Lung (tissue), 12 donors: ENCODE results near the gene TRMT112. TPM values are rescaled to one million over a fixed set of nuclear protein-coding genes. Genes with fewer than 3 reads are reported as not detected.
A peak's percentile ranks its signal among the peaks of the same experiment; 100 is the strongest.

Experiments used
- ATAC-seq: fragments of 200-7000 bp; cut with Tn5 transposase; one replicate; pipeline ENCODE4 v1.9.1; 2020; ENCODE audit warnings: moderate number of reproducible peaks; ENCODE audit not compliant: insufficient read depth, low FRiP score
- DNase-seq, 3 donors: peaks; one replicate each; pipeline ENCODE4 v3.0.0-alpha.2; 2013 to 2017
- H3K27ac ChIP-seq, 2 donors: one replicate each; pipeline ENCODE4 v1.5.1; 2013; ENCODE audit warnings: mild to moderate bottlenecking in 2 of 2, moderate library complexity in 2 of 2, control low read depth in 1 of 2, inconsistent platforms in 1 of 2, low read depth in 1 of 2, low read length in 1 of 2
- H3K27me3 ChIP-seq, 3 donors: one replicate each; pipeline ENCODE4 v1.5.1; 2013; ENCODE audit warnings: low read length in 2 of 3; ENCODE audit not compliant: control insufficient read depth in 3 of 3, insufficient read depth in 3 of 3
- H3K36me3 ChIP-seq, 4 donors: one replicate each; pipeline ENCODE4 v1.5.1; 2013; ENCODE audit warnings: low read length in 4 of 4, mild to moderate bottlenecking in 1 of 4, moderate library complexity in 1 of 4; ENCODE audit not compliant: control insufficient read depth in 4 of 4, insufficient read depth in 4 of 4
- H3K4me1 ChIP-seq, 5 donors: one replicate each; pipeline ENCODE4 v1.5.1; 2013; ENCODE audit warnings: low read length in 5 of 5, mild to moderate bottlenecking in 2 of 5, moderate library complexity in 1 of 5; ENCODE audit not compliant: control insufficient read depth in 5 of 5, insufficient read depth in 5 of 5
- H3K4me3 ChIP-seq: one replicate; pipeline ENCODE4 v1.5.1; 2013; ENCODE audit warnings: mild to moderate bottlenecking, control low read depth, moderate library complexity
- H3K9ac ChIP-seq, 2 donors: one replicate each; pipeline ENCODE4 v1.5.1; 2013; ENCODE audit warnings: low read length in 2 of 2, control low read depth in 1 of 2; ENCODE audit not compliant: insufficient read depth in 1 of 2
- H3K9me3 ChIP-seq, 4 donors: one replicate each; pipeline ENCODE4 v1.5.1; 2013; ENCODE audit warnings: low read length in 3 of 4, mild to moderate bottlenecking in 1 of 4, moderate library complexity in 1 of 4; ENCODE audit not compliant: control insufficient read depth in 4 of 4, insufficient read depth in 3 of 4
- CTCF ChIP-seq: IDR thresholded peaks from 2 replicates; pipeline ENCODE4 v1.5.1; 2012; ENCODE audit warnings: mild to moderate bottlenecking; ENCODE audit errors: control extremely low read depth, extremely low read depth
- WGBS, 2 donors: extraction: QIAGEN DNeasy Blood & Tissue Kit; methylation state at CpG; one replicate each; pipeline ENCODE4 v1.1.7; 2013; 5-methylcytosine and 5-hydroxymethylcytosine counted together
- polyA plus RNA-seq, 2 donors: library from polyadenylated mRNA; stranded (reverse); fragments of 200-250 nt; gene quantifications; one replicate each; pipeline ENCODE4 v1.2.1, GENCODE V29; 2013
- total RNA-seq, 2 donors: library from RNA; depleted of rRNA in 1 of 2; stranded (reverse); fragments of >200 nt in 1 of 2; gene quantifications; one replicate each; pipeline ENCODE4 v1.2.1, GENCODE V29; 2014 to 2021
- donor health status: control.
- donor health status: control.
- donor health status: Bipolar disorder and iron deficiency.
- donor health status: healthy.
- donor health status: DM: yes; HTN: yes; CAD: no.

TRMT112 gene
- total and polyA plus RNA-seq, 4 donors, result 154 to 484 (median 205) TPM

- no peak for DNase-seq
- 73 to 84% methylated on average over 7 of the region's 7 CpGs for WGBS, 2 donors
- H3K4me1 ChIP-seq, result peaks cover 0 to 15% (median 3%) of the 10 kb centered on the region in 5 donors
- H3K4me3 ChIP-seq, result no peak overlapping the region
- peaks cover 0 to 19% (median 0%) of the 10 kb centered on the region in 4 donors for H3K36me3 ChIP-seq
- ATAC-seq, result no peak
- H3K9me3 ChIP-seq, result no peaks in the 10 kb centered on the region
- no peak for TF ChIP-seq CTCF
- H3K9ac ChIP-seq, result no peak overlapping the region
- no peaks in the 10 kb centered on the region for H3K27me3 ChIP-seq
- H3K27ac ChIP-seq, result peak overlapping the region in 1 of 2 donors; percentile 85
Observed at GRCh38 chr11:64322925-64323260, 5.5 kb upstream of the TRMT112 start.

- H3K4me1 ChIP-seq, result peaks cover 0 to 15% (median 3%) of the 10 kb centered on the region in 5 donors
- H3K4me3 ChIP-seq, result no peak overlapping the region
- TF ChIP-seq CTCF, result no peak
- H3K27me3 ChIP-seq, result no peaks in the 10 kb centered on the region
- H3K36me3 ChIP-seq, result peaks cover 0 to 19% (median 0%) of the 10 kb centered on the region in 4 donors
- 78 to 92% methylated on average over 5 of the region's 5 CpGs for WGBS, 2 donors
- no peak overlapping the region for H3K9ac ChIP-seq
- peak overlapping the region in 1 of 2 donors; percentile 80 for H3K27ac ChIP-seq
- DNase-seq (peak in 2 of 3 donors; percentile 32 to 59), ATAC-seq (no peak)
- no peaks in the 10 kb centered on the region for H3K9me3 ChIP-seq
Observed at GRCh38 chr11:64321533-64321932, 4.2 kb upstream of the TRMT112 start.

- Histone ChIP-seq H3K27ac (peak overlapping the region in 1 of 2 donors; percentile 80), H3K9ac (no peak overlapping the region), H3K9me3 (no peaks in the 10 kb centered on the region), H3K27me3 (no peaks in the 10 kb centered on the region), H3K4me1 (peaks cover 0 to 16% (median 3%) of the 10 kb centered on the region in 5 donors), H3K36me3 (peaks cover 0 to 21% (median under 1%) of the 10 kb centered on the region in 4 donors), H3K4me3 (no peak overlapping the region)
- WGBS, 2 donors, result 71 to 92% methylated on average over 5 of the region's 5 CpGs
- DNase-seq (no peak), ATAC-seq (no peak)
- no peak for TF ChIP-seq CTCF
Observed at GRCh38 chr11:64321026-64321425, 3.7 kb upstream of the TRMT112 start.

DNA sequence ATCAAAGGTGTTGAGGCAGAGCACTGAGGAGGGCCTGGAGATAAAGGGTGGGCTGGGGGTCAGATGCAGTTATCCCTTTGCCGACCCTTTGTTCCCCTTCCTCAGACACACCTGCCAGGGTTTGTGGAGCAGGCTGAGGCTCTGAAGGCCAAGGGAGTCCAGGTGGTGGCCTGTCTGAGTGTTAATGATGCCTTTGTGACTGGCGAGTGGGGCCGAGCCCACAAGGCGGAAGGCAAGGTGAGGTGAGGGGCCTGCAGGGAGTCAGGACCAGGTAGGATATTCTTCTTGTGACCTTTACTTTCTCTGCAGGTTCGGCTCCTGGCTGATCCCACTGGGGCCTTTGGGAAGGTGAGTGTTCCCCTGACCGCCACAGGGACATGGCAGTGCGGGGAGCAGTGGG, 3.2 kb upstream of the TRMT112 start:
- ATAC-seq (no peak), DNase-seq (no peak)
- no peak for TF ChIP-seq CTCF
- H3K27me3 ChIP-seq, result no peaks in the 10 kb centered on the region
- 92 to 96% methylated on average over 7 of the region's 7 CpGs for WGBS, 2 donors
- no peak overlapping the region for H3K9ac ChIP-seq
- H3K9me3 ChIP-seq, result no peaks in the 10 kb centered on the region
- H3K27ac ChIP-seq, result peak overlapping the region in 1 of 2 donors; percentile 80
- peaks cover 0 to 16% (median 3%) of the 10 kb centered on the region in 5 donors for H3K4me1 ChIP-seq
- peaks cover 0 to 23% (median under 1%) of the 10 kb centered on the region in 4 donors for H3K36me3 ChIP-seq
- no peak overlapping the region for H3K4me3 ChIP-seq
